Ishikawa (cell line): Measurements from ENCODE around the gene PDE5A.

Source experiments
- CEBPB ChIP-seq: IDR thresholded peaks from 2 replicates; pipeline ENCODE4 v1.6.1; 2012
- EGR1 ChIP-seq: IDR thresholded peaks from 2 replicates; pipeline ENCODE4 v1.6.1; 2012
- EP300 ChIP-seq: IDR thresholded peaks from 2 replicates; pipeline ENCODE4 v1.6.1; 2012; ENCODE audit warnings: borderline replicate concordance
- MAX ChIP-seq: IDR thresholded peaks from 2 replicates; pipeline ENCODE4 v1.6.1; 2012
- NFIC ChIP-seq: IDR thresholded peaks from 2 replicates; pipeline ENCODE4 v1.6.1; 2012
- RAD21 ChIP-seq: IDR thresholded peaks from 2 replicates; pipeline ENCODE4 v1.6.1; 2012; ENCODE audit warnings: low read depth
- REST ChIP-seq: IDR thresholded peaks from 2 replicates; pipeline ENCODE4 v1.6.1; 2012; ENCODE audit warnings: low read depth, mild to moderate bottlenecking
- TEAD4 ChIP-seq: IDR thresholded peaks from 2 replicates; pipeline ENCODE4 v1.6.1; 2012
- YY1 ChIP-seq: IDR thresholded peaks from 2 replicates; pipeline ENCODE4 v1.6.1; 2012; ENCODE audit warnings: low read depth
- ZBTB7A ChIP-seq: IDR thresholded peaks from 2 replicates; pipeline ENCODE4 v1.6.1; 2012; ENCODE audit warnings: low read depth

GRCh38 chr4:119589165-119589564, 39.4 kb downstream of the PDE5A start:
- TF ChIP-seq CEBPB = no peak
- no peak for TF ChIP-seq TEAD4
- no peak for TF ChIP-seq YY1
- TF ChIP-seq EGR1 = no peak
- no peak for TF ChIP-seq REST
- no peak for TF ChIP-seq RAD21
- no peak for TF ChIP-seq ZBTB7A
- TF ChIP-seq MAX = no peak
- no peak for TF ChIP-seq EP300
- no peak for TF ChIP-seq NFIC
